ENCODE measurements around the gene RLBP1.

DNA sequence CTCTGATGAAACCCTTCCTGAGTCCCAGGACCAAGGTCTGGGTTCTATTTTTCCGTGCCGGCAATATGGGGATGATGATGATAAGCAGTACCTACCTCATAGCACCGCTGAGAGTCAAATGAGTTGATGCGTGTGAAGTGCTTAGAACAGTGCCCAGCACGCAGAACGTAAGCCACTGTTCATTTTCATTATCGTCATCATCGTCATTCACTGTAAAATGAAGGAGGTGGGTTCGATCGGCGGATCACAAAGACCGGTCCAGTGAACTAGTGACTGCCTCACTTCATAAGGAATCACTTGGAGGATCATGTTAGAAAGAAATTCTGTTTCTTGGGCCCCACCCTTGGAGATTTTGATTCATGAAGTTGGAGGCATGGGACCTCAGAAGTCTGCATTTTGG, 44.3 kb downstream of the RLBP1 start:
- TF ChIP-seq POLR2A (IDR thresholded peaks at IDR 0.05) (no peak), EP300 (IDR thresholded peaks at IDR 0.05; ENCODE audit: low read depth) (no peak), POLR2AphosphoS5 (IDR thresholded peaks at IDR 0.05) (no peak)
- TF ChIP-seq, protein P1, sequence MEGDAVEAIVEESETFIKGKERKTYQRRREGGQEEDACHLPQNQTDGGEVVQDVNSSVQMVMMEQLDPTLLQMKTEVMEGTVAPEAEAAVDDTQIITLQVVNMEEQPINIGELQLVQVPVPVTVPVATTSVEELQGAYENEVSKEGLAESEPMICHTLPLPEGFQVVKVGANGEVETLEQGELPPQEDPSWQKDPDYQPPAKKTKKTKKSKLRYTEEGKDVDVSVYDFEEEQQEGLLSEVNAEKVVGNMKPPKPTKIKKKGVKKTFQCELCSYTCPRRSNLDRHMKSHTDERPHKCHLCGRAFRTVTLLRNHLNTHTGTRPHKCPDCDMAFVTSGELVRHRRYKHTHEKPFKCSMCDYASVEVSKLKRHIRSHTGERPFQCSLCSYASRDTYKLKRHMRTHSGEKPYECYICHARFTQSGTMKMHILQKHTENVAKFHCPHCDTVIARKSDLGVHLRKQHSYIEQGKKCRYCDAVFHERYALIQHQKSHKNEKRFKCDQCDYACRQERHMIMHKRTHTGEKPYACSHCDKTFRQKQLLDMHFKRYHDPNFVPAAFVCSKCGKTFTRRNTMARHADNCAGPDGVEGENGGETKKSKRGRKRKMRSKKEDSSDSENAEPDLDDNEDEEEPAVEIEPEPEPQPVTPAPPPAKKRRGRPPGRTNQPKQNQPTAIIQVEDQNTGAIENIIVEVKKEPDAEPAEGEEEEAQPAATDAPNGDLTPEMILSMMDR (IDR thresholded peaks at IDR 0.05), result no peak

Data from transverse colon (tissue), 4 donors.